Ovary (tissue), 9 donors: ENCODE measurements around the gene NPL. TPM values are rescaled to one million over a fixed set of nuclear protein-coding genes. Genes with fewer than 3 reads are reported as not detected.

Source experiments
- DNase-seq, 5 donors: peaks; one replicate each; pipeline ENCODE4 v3.0.0-alpha.2; 2019 to 2020
- H3K27ac ChIP-seq, 2 donors: fragments of 200-600 bp; one replicate each; pipeline versions ENCODE4 v1.5.1 to v1.8.0; 2019 to 2022
- H3K27me3 ChIP-seq: fragments of 200-600 bp; one replicate; pipeline ENCODE4 v1.8.0; 2022
- H3K36me3 ChIP-seq: fragments of 200-600 bp; sonication (generic); one replicate; pipeline ENCODE4 v1.5.1; 2019
- H3K4me1 ChIP-seq: one replicate; pipeline ENCODE4 v1.8.1; 2013; ENCODE audit warnings: mild to moderate bottlenecking, moderate library complexity; ENCODE audit not compliant: insufficient read depth
- H3K4me3 ChIP-seq: fragments of 200-600 bp; sonication (generic); one replicate; pipeline ENCODE4 v1.5.1; 2017
- H3K9me3 ChIP-seq, 2 donors: fragments of 200-600 bp in 1 of 2; sonication (generic) in 1 of 2; one replicate each; pipeline versions ENCODE4 v1.5.1 to v1.8.1; 2013 to 2019; ENCODE audit warnings: mild to moderate bottlenecking in 1 of 2, moderate library complexity in 1 of 2
- CTCF ChIP-seq, 3 donors: fragments of 450-650 bp in 2 of 3; fragments of 200-600 bp in 1 of 3; IDR thresholded peaks; one replicate each; pipeline versions ENCODE4 v1.5.1 to v1.8.0; 2016 to 2022; ENCODE audit warnings: antibody characterized with exemption in 3 of 3, mild to moderate bottlenecking in 1 of 3
- EP300 ChIP-seq: sonication (generic); formaldehyde crosslinking; IDR thresholded peaks from one replicate; pipeline ENCODE4 v1.6.1; 2017; ENCODE audit warnings: antibody characterized with exemption
- POLR2A ChIP-seq: fragments of 450-650 bp; IDR thresholded peaks from one replicate; pipeline ENCODE4 v1.6.1; 2017; ENCODE audit warnings: antibody characterized with exemption, mild to moderate bottlenecking, moderate library complexity
- WGBS, 3 donors: extraction: QIAGEN DNeasy Blood & Tissue Kit in 1 of 3; methylation state at CpG; one replicate each; pipeline versions ENCODE4 v1.1.5 to v1.1.7; 2013 to 2017; 5-methylcytosine and 5-hydroxymethylcytosine counted together
- intact Hi-C, 4 donors: fragments of 100-400 bp; cut with DNase I; formaldehyde crosslinking; loops; one replicate each; pipeline versions ENCODE4 v1.11.0 to v1.15.1; 2022 to 2023
- polyA plus RNA-seq, 2 donors: library from polyadenylated mRNA; stranded (reverse); fragments of 200-250 nt in 1 of 2; fragments of 350-450 nt in 1 of 2; fragmentation: Illumina TruSeq in 1 of 2; extraction: RNeasy Lipid Tissue Mini Kit (QIAGEN cat#74804) in 1 of 2; gene quantifications; one replicate each; pipeline ENCODE4 v1.2.3, GENCODE V29; 2013 to 2014
- total RNA-seq, 7 donors: library from RNA; depleted of rRNA in 2 of 7; stranded (reverse); fragments of >200 nt in 2 of 7; fragmentation: NEBNext Ultra II Directional in 3 of 7; extraction: Animal tissue kit (Norgen Biotek cat#: 25700) in 3 of 7; gene quantifications; one replicate each; pipeline versions ENCODE4 v1.1.0 to v1.2.4, GENCODE V29; 2016 to 2023
- donor health status: DM: no; HTN: no; CAD: no; lungs with moderate emphysema.
- donor health status: DM: no; HTN: no; CAD: no.
- donor health status: Bipolar disorder and iron deficiency.
- donor health status: DM: yes; HTN: yes; CAD: no.
- donor health status: DM: no; HTN: no; CAD: no.
- donor health status: DM: yes; HTN: yes; CAD: no.

The NPL gene
- total and polyA plus RNA-seq, 9 donors, result 2.3 to 26.0 (median 3.7) TPM

GRCh38 chr1:182771187-182771984 is 18.2 kb upstream of the NPL start:
- no peak for DNase-seq
- intact Hi-C loops, result no loop called here
- no peak for TF ChIP-seq CTCF (IDR thresholded peaks at IDR 0.05)
- no peak for TF ChIP-seq EP300
- no peak for TF ChIP-seq POLR2A
- no peaks in the 10 kb centered on the region for H3K36me3 ChIP-seq
- H3K27ac ChIP-seq, result no peak overlapping the region
- H3K4me3 ChIP-seq, result no peak overlapping the region
- H3K9me3 ChIP-seq, result no peaks in the 10 kb centered on the region
- H3K27me3 ChIP-seq, result no peaks in the 10 kb centered on the region
- 83 to 91% (median 87%) methylated on average over 4 of the region's 4 CpGs for WGBS, 3 donors
- H3K4me1 ChIP-seq, result peaks cover 2% of the 10 kb centered on the region

- H3K4me3 ChIP-seq, result no peak overlapping the region
These were observed 12.2 kb upstream of the NPL start for GRCh38 chr1:182777386-182777785.

GRCh38 chr1:182778862-182779261 is 10.7 kb upstream of the NPL start:
- WGBS, 3 donors, result 81 to 84% (median 84%) methylated on average over 2 of the region's 2 CpGs
- intact Hi-C loops, result no loop called here
- no peak overlapping the region for H3K27ac ChIP-seq
- TF ChIP-seq CTCF (IDR thresholded peaks at IDR 0.05) (no peak), EP300 (no peak), POLR2A (no peak)
- H3K36me3 ChIP-seq, result no peaks in the 10 kb centered on the region
- H3K9me3 ChIP-seq, result no peaks in the 10 kb centered on the region
- H3K4me3 ChIP-seq, result no peak overlapping the region
- H3K4me1 ChIP-seq, result peaks cover 10% of the 10 kb centered on the region
- H3K27me3 ChIP-seq, result no peaks in the 10 kb centered on the region
- no peak for DNase-seq

More at GRCh38 chr1:182777386-182777785, 12.2 kb upstream of the NPL start:
- no peak for TF ChIP-seq POLR2A
- TF ChIP-seq EP300, result no peak
- no peak for TF ChIP-seq CTCF (IDR thresholded peaks at IDR 0.05)
- H3K4me1 ChIP-seq, result peaks cover 10% of the 10 kb centered on the region
- DNase-seq, result no peak
- no peaks in the 10 kb centered on the region for H3K36me3 ChIP-seq
- H3K27ac ChIP-seq, result peak overlapping the region in 1 of 2 donors; percentile 43
- intact Hi-C loops, result no loop called here
- no peaks in the 10 kb centered on the region for H3K9me3 ChIP-seq
- no peaks in the 10 kb centered on the region for H3K27me3 ChIP-seq

GRCh38 chr1:182779530-182779929 is 10.0 kb upstream of the NPL start:
- TF ChIP-seq POLR2A (no peak), CTCF (IDR thresholded peaks at IDR 0.05) (no peak), EP300 (no peak)
- H3K36me3 ChIP-seq, result no peaks in the 10 kb centered on the region
- no peak overlapping the region for H3K4me3 ChIP-seq
- no peaks in the 10 kb centered on the region for H3K27me3 ChIP-seq
- H3K27ac ChIP-seq, result no peak overlapping the region
- intact Hi-C loops, result no loop called here
- WGBS, 3 donors, result 88 to 96% (median 90%) methylated on average over 2 of the region's 2 CpGs
- H3K9me3 ChIP-seq, result no peaks in the 10 kb centered on the region
- DNase-seq, result no peak
- H3K4me1 ChIP-seq, result peaks cover 10% of the 10 kb centered on the region
